HG03135 (cell line): ENCODE measurements around the gene PDE6H.

Source experiments
- ATAC-seq: cut with Tn5 transposase; IDR thresholded peaks from one replicate; pipeline ENCODE4 v1.9.1; 2021; ENCODE audit warnings: mild to moderate bottlenecking, moderate library complexity; ENCODE audit not compliant: unreplicated experiment

Gene PDE6H

DNA sequence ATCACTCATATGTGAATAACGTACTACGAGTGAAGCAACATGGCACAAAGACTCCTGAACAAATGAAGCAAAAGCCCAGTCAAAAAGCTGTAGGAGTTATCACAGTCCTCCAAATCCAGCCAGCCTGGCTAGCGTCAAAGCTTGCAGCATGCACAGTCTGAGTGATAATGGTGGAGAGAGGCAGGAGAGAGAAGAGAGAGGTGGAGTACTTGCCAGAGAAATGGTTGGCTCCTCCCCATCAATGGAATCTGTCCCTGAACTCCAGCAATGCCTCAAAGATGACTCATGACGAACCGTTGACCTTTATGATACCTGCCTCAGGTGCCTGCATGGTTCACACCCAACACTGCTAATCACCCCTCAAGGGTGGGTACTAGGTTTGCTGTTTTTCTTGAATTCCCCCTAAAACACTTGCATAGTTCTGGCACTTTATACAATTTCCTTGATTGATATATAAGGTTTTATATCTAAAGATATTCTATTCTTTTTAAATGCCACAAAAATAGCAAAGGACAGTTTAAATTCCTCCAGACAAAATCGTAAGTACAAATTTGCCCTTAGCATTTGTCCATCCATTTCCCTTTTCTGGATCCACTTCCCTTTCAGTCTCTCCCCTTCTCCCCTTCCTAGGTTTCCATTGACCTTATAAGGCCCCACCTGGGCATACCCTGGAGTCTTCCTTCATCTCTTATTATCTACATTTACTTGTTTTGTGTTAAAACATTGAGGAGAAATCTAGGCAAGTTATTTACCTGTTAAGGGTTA is 21.7 kb upstream of the PDE6H start:
- no peak for ATAC-seq

DNA sequence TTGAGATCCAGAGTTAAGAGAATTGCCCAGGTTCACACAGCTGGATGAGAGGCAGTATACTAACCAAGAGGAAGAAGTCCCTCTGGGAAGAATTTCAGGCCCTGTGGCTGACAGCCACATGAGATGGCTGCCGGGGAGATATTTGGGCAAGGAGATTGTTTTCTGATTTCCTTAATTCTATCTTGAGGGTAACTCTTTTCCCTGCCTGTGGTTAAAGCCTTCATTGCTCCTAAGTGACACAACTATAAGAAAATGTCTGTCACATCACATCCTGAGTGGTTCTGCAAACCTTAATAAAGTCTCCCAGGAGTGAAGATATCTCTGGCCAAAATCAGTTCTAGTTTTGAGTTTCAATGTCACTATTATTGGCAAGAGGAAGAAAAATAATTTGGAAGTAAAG is 21.0 kb upstream of the PDE6H start:
- ATAC-seq: no peak

DNA sequence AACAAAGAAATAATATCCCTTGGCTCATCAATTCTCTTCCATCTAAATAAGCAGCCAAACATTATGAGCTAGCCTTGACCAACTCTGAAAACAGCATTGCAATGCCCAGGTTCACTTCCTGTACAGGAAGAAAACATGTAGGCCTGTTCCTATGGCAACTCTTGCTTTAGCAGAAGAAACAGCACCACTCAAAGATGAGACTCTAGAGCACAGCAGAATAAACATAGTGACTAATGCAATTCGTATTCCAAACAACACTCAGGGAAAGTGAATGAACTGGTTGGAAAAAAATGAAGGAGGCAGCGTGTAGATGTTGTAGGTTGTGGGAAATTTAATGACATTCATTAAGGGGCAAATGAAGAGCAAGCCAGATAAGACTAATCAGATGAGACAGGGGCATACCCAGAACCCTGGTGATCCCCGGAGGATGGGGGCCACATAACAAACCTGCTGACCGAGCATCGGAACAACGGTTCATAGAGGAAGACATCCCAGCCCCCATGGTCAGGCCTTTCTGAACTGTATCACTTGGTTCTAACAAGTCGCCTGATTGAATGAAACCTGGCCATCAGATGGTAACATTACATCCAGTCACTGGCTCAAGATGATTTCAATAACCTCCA is 20.4 kb upstream of the PDE6H start:
- peak; percentile 76 for ATAC-seq

DNA sequence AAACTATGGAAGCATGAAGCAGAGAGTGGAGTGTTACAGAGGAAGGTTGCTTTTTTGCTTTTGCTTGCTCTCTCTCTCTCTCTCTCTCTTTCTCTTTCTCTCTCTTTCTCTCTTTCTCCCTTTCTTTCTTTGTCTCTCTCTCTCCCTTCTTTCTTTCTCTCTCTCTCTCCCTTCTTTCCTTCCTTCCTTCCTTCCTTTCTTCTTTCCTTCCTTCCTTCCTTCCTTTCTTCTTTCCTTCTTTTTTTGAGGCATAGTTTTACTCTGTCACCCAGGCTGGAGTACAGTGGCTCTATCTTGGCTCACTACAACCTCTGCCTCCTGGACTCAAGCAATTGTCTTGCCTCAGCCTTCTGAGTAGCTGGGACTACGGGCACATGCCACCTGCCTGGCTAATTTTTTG is 19.1 kb upstream of the PDE6H start:
- no peak for ATAC-seq

DNA sequence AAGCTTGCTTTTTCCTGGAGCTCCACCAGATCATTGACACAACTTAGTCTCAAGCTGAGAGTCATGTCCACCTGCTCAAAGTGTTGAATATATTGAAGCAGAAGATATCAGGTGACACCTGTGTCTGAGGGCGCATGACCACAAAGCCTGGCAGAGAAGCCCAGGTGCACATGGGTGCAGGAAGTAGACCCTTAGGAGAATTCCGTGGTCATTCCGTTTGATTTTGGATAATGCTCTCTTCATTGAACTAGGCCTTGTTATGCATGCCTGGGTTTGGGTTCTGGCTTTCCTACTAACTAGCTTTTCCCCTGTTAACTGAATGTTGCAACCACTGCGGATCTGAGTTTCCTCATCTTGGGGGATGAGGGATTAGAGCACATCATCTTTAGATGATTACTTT is 18.6 kb upstream of the PDE6H start:
- ATAC-seq: no peak

DNA sequence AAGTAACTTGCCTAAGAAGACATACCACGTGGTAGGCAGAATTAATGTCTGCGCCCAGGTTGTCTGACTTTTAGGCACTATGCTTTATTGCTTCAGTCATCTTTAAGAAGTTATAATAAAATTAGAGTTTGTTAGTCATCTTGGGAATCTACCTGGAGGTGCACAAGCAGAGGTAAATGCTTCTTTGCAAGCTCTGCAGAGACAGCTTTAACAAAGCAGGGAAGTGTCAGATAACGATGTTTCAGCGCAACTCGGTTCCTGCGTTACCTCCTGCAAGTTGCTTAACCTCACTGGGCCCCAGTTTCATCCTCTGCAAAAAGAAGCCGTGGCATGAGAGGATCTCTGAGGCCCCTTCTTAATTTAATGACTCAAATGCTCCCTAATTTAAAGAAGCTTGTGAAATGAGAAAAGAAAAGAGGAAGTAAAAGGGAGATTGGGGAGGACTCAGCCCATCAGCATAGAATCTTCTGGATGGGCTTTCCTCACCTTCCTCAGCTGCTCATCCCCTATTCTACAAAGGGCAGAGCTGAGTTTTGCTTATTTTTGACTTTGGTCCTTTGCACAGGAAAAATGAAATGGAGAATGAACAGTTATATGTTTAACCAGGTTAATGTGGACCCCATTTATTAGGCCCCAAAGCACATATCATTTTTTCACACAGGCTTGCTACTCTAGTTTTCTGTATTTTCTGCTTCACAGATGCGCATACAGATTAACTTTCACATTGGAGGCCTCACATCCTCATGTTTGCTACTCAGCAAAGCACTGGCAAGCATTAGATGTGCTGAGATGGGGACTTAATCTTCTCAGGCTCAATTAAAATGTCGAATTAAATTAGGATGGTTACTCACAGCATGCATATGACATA is 16.6 kb upstream of the PDE6H start:
- ATAC-seq: no peak

DNA sequence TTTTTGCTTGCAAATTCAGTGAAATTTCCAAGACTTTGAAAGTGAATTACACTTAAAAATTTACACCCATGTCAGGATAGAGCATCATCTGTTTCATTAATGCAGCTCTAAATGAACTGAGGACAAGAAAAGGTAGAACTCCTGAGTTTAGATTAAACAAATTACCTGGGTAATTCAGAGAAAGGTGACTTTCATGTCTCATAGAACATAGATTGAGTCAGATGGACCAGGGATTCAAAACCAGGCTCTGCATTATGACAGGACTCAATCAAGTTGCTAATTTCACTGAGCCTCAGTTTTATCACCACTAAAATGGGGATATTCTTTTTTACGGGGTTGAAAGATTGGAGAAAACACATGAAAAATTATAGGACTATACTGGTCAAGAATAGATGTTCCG is 15.9 kb upstream of the PDE6H start:
- ATAC-seq: no peak

DNA sequence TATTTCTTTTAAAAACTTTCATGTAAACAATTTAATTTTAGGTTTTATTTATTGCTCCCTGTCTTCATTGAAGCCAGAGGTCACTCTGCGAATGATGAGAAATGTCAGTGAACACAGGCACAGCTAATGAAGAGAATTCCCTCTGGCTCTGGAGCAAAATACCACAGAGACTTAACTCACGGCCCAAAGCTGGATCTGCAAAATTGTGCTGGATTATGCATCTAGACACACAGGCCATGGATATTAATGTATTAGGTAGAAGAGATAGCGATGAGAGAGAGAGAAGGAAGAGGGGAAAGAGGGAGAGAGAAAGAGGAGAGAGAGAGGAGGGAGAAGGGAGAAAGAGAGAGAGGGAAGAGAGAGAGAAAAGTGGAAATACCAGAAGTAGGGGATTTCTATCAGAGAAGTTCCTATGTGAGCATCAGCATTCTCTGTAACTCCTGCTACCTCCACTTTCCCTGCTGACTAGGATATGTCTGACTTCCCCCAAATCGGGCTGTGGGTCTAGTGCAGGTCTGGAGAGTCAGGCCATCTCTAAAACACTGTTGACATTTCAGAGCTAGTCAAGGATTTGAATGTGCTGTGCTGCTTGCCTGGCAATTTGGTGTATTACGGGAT is 15.2 kb upstream of the PDE6H start:
- no peak for ATAC-seq

DNA sequence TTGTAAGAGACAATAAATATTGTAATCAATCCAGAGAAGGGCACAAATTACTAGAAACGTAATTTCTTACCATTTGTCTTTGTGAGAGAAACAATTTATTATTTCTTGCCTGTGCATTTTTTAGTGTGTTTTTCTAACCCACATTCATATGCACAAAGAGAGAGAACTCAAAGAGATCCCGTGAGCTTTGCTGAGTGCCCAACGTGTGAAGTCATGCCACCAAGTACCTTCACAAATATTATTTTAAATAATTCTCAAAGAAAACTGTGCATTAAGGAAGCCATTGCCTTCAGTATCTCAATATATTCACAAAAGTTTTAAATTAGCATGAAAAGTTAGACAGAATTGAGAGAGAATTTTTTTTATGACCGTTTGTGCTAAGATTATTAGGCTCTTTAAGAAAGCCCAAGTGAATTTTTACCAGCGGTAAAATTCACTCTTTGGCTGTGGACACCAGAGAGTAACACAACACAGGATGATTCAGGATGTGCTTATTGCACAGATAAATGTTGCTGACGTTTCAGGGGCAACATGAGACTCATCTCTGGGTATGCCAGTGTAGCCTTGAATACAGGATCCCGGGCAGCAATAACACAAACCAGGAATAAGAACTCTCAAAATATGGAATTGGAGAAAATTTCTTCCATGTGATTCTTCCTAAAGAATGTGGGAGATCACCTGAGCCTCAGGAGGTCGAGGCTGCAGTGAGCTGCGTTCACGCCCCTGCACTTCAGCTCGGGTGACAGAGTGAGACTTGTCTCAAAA is 14.3 kb upstream of the PDE6H start:
- no peak for ATAC-seq

DNA sequence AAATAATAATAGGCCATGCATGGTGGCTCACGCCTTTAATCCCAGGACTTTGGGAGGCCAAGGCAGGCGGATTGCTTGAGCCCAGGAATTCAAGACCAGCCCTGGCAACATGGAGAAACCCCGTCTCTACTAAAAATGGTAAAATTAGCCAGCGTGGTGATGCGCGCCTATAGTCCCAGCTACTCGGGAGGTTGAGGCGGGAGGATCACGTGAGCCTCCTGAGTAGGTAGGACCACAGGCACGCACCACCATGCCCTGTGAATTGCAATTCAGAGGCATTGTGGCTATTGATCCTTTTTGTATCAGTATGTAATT is 13.8 kb upstream of the PDE6H start:
- no peak for ATAC-seq

DNA sequence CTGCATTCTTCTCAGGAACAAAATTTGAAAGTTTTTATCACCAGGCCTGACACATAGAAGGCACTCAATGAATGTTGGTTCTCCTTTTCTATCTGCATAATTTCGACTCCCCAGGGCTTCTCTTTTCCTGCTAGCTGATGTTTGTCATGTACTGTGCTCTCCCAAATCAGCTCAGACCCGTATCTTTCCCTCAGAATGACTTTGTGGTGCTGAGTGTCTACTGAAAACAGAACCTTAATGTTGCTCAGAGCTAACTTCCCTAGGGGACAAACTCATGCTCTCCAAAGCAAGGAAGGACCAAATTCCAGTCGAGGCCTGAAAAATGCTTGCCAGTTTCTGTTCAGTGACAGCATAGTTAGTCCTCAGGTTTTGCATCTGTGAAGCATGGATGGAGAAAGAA is 13.4 kb upstream of the PDE6H start:
- no peak for ATAC-seq

DNA sequence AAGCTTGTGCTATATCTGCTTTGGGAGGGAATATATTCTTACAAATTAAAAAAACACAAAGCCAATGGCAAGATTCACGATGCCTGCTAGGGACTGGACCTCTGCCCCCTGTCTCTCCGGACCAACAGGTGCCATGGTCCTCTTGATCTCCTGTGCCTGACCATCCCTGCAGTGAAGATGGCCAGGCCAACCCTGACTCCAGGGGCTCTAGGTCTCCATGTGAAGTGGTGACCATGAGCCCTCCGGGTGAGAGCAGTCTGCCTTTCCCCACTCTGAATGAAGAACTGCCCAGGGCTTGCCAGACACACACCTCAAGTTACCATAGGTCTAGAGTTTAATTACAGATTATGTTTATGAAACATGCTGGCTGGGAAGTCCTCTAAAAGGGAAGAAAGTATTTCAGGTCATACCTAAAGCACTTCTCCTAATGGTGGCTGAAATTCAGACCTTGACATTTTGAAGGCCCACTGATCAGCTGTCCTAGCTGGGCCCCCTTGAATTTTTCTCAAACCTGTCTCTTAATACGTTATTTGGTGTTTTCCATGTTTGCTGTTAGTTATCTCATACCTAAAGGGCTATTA is 12.8 kb upstream of the PDE6H start:
- ATAC-seq: no peak

DNA sequence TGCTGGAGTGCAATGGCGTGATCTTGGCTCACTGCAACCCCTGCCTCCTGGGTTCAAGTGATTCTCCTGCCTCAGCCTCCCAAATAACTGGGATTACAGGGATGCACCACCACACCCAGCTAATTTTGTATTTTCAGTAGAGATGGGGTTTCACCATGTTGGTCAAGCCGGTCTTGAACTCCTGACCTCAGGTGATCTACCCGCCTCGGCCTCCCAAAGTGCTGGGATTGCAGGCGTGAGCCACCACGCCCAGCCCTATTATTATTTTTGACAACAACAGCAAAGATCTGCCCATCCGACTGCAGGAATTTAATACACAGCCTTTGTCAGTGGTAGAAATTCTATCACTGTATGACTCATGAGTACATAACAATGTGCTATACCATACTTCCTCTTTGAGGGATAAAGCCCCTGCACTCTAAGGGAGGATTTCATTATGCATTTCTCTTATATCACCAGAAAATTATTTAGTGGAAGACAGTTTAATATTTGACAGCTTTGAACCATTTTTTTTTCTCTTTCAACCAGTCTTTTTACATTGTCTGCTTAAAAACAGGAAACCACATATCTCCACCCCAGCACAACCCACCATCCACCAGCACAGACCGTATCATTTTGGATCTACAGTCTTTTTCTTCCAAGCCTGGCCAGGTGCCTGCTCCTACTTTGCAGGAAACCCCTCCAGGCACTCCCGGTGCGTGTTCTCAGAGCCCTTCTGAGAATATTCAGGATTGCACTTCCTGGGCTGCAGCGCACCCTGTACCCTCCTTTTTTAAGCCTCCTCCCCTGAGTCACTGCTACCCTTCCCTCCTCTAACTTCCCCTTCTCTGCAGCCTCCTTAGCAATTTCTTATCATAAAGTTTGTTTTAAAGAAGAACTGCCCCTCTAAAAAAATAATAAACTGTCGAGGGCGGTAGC is 12.0 kb upstream of the PDE6H start:
- ATAC-seq: peak; percentile 42

DNA sequence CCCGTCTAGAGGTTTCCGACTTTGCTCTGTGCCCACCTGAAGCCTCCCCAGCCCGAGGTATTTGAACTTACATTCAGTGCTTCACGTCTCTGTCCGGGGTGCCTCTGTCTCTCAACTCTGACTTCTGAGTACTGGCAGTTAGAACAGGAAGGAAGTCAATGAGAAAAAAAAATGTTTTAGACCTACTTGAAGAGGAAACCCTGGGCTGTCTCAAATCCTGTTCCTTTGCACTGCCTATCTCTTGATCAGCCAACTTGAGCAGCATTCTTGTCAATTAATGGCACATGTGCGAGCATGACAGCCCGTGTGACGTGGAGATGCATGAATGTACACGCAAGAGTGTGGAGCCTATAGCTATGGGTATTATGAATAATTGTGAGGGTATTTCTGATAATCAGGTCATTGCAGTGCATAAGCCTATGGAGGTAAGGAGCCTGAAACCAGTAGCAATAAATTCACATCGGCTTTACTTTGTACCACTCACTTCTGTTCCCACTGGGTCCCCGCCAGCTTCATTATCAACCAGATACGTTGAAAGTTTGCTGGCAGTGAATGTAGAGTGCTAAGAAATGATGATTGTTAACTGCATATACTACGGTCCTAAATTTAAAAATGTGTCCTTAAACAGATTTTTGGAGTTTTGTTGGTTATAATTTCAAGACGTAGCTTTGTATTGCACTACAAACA is 11.2 kb upstream of the PDE6H start, which contains the start of gene ARHGDIB:
Gene ARHGDIB (minus strand): TSS at position 136 of the 687 bp plus-strand sequence. CDS start 10,889 bp downstream, outside the sequence.
- peak; percentile 68 for ATAC-seq

DNA sequence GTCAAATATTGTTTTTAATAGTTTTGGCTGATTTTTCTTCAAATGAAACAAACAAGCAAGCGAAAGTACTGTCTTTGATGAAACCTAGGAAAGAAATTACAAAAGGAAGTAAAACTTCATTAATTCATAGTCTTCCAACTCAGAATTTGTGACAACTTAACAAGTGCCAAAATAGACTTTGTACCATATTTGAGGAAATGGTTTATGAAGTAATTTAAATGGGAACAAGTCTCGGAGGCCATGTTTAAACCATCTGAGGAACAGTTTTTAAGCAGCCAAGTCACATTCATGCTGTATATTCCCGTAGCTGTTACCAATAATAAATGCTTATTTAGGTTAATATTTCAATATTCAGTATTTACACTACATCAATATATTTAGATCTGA is 10.7 kb upstream of the PDE6H start:
- ATAC-seq: no peak

DNA sequence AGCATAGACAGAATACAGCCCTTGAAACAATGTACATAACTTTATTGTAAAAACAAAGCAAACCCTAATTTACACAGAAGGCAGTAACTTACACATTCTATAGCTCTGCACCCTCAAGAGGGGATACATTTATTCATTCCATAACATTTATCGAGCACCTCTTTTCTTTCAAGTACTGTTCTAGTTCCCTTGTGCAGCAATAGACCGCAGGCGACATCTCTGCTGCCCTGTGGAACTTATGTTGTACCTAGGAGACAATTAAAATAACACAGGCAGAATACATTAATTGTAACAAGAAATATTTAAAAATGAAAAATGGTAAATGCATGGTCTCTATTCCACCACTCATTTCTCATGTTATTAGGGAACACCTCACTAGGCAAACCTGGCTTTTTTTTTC is 10.0 kb upstream of the PDE6H start:
- ATAC-seq: no peak

DNA sequence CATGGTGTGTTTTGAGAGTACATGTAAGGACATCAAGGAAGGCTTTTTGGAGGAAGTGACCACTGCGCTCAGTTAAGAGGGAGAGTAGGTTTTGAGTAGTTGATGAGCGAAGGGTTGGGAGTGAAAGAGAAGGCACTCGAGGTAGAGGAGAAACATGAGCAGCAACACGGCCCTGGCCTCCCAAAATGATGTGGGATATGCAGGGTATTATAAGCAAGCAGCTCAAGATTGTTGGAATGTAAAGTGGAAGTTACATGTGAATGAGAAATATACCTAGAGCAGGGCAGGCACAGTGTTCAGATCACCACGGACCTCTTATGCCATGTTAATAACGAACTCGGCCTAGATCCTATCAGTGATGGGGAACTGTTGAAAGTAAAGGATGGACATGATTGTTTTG is 9.3 kb upstream of the PDE6H start:
- no peak for ATAC-seq

DNA sequence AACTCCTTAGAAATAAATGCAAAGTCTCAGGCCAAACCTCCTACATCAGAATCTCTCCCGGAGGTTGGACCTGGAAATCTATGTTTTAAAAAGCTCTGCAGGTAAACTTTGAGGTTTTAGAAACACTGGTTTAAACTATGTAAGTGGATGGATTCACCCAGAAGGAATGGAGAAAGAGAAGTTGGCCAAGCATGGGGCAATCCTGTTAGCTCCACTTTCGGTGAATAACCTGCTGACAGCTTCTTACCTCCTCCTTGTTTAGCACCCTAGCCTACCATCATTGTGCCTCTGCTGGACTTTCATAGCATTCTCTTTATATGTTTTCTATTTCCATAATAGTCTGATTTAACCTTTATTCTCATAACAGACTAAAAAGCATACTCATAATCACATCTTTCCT is 8.4 kb upstream of the PDE6H start:
- ATAC-seq: no peak

DNA sequence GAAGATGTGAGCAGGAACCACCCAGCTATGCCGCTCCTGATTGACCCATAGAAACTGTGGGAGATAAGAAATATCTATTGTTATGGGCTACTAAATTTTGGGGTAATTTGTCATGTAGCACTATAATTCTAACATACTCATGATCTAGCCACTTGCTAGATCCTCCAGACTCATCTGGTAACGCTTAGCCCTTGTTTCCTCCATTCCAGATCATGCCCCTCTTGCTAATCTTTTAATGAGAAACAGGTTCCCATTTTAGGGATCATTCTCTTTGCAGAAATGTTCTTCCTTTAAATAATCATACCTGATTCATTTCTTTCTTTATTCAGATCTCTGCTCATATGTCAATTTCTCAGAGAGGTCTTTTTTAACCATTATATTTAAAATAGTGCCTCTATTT is 7.6 kb upstream of the PDE6H start:
- no peak for ATAC-seq
